GM10847 (cell line): ENCODE data around the gene TMEM150A.

Source experiments
- POLR2A ChIP-seq: IDR thresholded peaks from 2 replicates; pipeline ENCODE4 v1.6.1; 2011; ENCODE audit not compliant: insufficient read length; ENCODE audit errors: extremely low read depth

Gene TMEM150A

DNA sequence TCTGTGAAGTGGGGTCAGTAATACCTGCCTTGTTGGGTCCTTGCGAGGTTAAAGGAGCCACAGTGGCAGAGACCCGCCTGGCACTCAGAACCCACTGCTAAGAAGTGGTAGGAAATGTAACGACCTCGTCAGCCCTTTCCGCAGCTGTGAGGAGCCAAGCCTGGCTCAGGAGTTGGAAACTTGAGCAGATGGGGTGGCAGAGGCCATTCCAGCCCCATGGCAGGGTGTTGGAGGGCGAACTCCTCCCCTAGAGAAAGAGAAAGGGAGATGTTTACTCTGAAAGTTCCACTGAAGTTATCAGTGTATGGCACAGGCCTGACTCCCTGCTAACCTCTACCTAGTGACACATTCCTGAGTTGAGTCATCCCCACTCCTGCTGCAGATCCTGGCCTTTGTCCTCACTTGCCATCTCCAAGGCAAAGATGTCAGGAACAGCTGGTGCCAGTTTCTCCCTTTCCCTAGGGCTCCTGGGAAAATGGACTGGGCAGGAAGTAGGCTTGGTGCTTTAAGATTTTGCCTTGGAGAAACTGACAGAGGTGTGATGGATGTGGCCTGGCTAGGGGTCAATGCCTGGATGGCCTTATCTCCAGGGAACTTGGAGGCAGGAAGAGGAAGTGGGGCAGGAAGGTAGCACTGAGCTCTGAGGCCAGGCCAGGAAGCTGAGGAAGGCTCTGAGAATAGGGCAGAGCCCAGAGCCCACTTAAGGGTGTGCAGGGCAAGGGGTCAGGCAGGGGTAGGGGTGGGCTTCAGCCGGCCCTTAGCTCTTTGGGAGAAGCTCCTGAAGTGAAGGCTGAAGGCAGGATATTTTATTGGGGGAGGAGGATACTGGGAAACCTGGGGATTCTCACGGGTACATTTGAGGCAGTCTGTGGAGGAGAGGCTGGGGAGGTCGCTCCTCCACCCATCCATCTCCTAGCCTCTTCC is 17.4 kb downstream of the TMEM150A start:
- TF ChIP-seq POLR2A = no peak

DNA sequence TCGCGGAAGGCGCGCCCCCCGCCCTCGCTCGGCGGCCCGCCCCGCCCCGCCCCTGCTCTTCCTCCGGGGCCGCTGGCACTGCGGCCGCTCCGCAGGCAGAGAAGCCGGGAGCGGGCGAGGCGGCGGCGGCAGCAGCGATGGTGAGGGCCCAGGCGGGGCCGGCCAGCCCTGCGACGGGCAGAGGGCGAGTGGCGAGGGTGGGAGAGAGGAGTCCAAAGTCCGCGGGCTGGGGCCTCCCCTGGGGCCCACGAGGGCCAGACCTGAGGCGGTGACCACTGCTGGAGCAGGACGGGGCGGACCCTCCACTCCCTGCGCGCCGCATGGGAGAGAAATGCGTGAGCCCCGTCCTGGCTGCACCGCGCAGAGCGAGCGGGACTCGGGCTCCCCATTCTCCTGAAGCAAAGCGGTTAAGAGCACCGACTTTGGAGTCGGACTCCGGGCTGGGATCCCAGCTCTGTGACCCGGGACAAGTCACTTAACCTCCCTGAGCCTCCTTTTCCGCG is 18.1 kb downstream of the TMEM150A start, which contains the start of gene VAMP5:
VAMP5 (plus strand) TSS at position 78 of the 503 bp plus-strand sequence; CDS start at position 138, 60 bp downstream.
- peak; percentile 46 for TF ChIP-seq POLR2A

DNA sequence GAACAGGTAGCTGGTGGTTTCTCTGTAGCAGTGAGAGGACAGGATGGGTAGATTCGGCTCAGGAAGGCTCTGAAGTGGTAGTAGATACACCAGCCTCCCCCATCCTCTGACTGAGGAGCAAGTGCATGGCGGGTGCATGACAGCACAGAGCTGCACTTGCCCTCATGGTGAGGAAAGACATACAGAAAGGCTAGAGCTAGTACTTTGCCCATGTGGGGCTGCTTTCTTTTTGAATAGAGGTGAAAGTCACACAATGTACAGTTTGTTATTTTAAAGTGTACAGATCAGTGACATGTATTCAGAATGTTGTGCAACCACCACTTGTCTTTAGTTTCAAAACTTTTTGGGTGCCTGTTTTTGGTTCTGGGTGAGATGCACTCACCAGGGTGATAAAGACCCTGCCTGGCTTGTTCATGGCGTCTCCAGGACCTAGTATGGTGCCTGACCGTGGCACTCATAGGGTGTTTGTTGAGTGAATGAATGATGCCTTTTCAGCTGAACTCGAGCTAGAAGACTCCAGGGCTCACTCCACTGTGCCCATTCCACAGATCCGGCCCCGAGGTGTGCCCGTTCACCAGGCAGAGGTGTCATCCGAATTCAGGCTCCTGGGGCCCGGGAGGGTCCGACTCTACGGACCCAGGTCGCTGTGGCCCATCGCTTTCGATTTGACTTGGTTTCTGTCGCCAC is 18.7 kb downstream of the TMEM150A start:
- no peak for TF ChIP-seq POLR2A

DNA sequence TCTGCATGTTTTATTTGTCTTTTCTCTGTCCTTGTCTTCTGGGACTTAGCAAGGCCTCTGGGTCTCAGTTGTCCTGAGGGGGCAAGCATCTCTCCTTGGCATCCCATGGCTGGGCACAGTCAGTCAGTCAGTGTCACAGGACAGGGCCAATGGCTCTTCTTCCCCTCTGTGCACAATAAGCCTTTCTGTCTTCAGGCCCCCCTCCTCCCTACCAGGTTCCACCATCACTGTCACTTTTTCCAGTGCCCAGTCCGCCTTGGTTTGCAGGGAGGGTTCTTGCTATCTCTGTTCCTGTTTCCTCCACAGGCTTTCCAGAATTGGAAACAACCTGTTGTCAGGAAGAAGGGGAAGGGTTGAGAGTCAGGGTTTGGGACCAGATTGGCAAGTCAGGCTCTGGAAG is 20.0 kb downstream of the TMEM150A start:
- no peak for TF ChIP-seq POLR2A

DNA sequence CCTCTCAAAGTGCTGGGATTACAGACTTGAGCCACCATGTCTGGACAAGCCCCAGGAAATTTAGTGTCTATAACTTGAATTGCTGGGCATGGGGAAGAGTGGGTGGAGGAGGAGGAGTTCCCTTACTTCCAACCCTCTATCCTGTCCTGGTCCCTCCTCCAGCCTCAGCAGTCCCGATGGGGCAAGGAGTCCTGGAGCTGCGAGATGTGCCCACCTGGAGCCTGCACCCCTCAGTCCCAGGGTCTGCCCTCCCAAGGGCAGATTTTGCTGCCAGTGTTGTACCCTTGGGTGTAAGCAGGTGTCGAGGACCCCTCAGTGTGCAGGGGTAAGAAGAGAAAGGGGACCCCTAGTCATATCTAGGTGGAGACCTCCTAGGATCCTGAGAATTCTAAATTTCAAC is 22.3 kb downstream of the TMEM150A start:
- TF ChIP-seq POLR2A = no peak

DNA sequence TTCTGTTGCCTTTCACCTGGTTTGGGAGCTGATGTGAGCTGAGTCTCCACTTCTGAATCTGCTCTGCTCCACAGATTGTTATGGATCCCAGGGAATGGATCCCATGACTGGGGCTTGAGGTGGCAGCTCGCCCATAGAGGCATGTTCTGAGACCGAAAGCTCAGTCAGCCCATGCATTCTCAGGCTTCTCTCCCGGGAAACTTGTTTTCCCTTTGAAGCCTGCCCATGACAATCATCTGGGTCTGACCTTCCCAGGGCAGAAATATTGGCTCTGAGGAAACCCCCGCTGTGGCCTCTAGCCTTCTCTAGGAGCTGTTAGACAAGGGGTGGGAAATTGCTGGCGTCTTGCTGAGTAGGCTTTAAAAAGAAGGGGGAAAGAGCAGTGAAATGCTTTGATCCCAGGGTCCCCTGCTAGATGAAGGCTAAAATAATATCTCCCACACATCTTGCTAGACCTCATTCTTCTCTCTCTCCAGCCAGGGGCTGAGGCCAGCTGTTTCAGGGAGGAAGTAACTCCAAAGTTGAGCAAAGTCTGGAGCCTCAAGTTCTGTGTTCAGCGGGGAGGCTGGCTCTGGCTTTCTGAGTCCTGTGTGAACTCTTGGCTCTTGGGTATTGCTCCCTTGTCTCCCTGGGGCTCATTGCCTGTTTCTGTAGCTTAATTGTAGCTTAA is 23.1 kb downstream of the TMEM150A start:
- no peak for TF ChIP-seq POLR2A

DNA sequence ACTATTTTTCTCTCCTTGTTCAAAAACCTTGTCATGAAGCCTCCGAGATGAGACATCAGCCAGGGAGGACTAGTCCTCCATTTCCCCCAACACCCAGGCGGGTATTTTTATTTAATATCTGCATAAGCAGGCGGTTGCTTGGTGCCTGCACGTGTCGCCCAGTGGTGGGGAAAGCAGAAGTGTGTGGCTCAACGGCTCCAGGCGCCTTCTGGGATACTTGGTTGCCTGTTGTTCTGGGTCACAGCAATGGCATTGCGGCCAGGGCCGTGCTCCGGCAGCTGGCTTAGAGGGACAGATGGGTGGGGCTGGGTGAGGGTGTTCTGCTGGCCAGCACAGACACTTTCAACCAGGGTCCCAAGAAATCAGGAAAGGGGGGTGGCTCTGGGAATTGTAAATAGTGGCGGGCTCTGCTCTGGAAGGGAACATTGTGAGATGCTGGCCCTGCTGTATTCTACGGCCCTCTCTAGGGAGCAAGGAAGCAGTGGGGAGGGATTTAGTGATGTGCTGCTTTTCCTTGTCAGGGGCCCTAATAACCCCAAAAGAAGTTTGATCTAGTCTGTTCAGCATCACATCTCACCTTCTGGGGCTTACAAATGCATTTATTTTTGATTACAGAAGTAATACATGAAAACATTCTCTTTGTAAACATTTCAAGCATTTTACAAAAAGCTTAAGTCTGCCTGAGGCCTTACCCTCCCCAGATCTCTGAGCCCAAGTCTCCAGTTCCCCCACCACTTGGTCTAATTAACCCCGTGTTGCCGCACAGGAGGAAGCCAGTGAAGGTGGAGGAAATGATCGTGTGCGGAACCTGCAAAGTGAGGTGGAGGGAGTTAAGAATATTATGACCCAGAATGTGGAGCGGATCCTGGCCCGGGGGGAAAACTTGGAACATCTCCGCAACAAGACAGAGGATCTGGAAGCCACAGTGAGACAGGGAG is 24.0 kb downstream of the TMEM150A start:
- TF ChIP-seq POLR2A = no peak

DNA sequence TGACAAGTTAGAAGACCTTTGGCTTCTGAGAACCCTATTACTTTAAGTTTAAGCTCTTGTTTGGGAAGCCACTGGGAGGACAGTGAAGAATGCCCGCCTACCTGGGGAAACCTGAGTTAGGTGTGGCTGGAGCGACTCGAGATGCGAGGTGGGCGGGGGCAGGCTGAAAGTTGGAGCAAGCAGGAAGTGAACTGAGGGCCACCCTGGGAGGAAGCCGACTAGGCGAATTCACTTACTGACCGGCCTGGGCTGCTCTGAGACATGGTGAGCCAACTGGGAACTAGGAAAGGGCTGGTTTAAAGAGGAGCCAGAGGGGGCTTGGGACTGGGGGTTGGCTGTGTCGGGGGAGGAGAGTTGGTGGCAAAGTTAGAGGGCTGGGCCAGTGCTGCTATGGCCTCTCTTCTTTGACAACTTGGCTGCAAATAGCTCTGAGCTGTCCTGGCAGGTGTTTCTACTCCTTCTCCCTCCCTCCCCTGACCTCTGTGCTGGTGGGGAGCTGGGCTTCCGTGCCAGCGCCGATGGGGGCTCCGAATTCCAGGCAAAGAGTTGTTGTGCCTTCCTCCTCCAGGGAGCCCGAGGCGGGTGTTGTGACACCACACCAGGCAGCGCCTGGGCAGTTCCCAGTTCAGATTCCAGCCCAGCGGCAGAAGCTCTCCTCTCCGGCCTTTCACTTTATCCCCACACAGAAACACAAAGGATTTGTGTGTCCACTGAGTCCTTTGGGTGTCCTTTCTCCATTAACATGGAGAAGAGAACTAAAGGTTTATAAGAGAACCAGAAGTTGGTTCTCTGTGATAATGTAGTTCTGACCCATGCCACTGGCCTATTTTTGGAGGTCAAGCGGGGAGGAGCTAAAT is 24.9 kb downstream of the TMEM150A start, which contains the start of gene VAMP8:
VAMP8 (plus strand) TSS at position 201 of the 857 bp plus-strand sequence; CDS start at position 262, 61 bp downstream.
- TF ChIP-seq POLR2A = peak; percentile 18

DNA sequence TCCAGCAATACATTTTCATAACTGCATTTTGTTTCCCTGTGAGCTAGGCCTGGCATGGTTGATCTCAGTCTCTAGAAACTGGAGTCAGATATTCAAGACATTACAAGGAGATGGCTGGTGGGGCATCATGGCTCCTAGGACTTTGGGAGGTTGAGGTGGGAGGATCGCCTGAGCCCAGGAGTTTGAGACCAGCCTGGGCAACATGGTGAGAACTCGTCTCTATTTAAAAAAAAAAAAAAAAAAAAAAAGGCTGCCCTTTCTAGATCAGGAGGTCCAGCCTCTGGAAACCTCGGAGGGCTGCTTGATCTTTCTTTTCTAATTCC is 25.5 kb downstream of the TMEM150A start:
- TF ChIP-seq POLR2A = no peak

DNA sequence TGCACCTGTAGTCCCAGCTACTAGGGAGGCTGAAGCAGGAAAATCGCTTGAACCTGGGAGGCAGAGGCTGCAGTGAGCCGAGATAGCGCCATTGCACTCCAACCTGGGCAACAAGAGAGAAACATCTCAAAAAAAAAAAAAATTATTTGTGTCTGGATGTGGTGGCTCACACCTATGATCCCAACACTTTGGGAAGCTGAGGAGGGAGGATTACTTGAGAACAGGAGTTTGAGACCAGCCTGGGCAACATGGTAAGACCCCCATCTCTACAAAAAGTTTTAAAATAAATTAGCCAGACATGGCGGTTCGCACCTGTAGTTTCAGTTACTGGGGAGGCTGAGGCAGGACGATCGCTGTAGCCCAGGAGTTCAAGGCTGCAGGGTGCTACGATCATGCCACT is 26.8 kb downstream of the TMEM150A start:
- TF ChIP-seq POLR2A = no peak

DNA sequence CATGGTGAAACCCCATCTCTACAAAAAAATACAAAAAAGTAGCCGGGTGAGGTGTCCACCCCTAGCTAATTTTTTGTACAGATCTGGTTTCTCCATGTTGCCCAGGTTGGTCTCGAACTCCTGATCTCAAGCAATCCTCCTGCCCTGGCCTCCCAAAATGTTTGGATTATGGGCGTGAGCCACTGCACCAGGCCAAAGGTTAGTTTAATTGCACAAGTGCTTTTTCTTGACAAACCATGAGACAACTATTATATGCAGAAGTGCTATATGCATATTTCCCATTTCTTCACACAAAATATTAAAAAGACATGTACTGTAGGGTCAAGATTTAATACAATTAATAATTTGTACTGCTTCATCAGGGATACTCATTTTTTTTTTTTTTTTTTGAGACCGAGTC is 36.2 kb downstream of the TMEM150A start:
- TF ChIP-seq POLR2A = no peak

DNA sequence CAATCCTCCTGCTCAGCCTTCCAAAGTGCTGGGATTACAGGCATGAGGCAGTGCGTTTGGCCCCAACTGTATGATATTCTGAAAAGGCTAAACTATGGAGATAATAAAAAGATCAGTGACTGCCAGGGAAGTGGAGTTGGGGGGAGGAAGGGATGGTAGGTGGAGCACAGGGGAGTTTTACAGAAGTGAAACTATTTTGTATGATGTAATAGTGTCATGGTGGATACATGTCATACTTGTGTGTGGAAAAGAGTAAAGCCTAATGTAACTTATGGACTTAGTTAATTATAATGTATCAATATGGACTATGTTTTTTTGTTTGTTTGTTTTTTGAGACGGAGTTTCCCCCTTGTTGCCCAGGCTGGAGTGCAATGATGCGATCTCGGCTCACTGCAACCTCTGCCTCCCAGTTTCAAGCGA is 38.3 kb downstream of the TMEM150A start:
- TF ChIP-seq POLR2A = no peak

DNA sequence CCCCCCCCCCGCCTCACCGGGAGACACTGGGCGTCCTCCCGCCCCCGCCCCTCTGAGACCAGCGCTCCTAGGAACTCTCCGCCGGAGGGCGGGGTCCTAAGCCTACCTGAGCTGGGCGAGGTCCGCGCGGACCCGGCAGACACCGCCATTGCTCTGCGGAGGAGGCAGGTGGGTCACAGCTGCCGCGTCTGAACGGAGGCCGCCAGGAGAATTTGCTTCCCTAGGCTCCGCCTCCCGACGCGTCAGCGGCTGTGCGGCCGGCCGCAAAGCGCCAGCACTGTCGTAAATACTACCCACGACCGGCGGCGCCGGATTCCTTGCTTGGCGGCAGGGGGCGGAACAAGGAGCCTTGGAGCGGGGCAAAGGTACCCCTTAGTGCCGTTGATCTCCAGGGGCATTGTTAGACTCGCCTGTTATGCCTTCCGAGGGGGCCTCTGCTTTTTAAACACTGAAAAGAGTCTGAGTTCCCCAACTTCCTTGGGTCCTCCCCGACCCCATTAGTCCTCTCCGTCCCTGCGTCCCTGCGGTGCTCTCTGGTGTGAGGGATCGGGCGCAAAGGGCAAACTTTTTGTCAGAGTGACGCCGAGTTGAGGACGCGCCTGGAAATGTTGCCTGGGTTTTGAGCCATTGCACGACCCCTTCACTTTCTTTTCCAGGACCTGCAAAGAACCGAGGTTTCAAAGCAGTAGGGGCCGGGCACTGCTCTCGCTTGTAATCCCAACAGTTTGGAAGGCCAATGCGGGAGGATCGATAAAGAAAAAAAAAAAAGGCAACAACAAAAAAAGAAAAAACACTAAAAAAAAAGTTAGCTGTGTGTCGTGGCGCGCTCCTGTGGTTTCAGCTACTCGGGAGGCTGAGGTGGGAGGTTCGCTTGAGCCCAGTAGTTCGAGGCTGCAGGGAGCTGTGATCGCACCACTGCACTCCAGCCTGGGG is 41.0 kb downstream of the TMEM150A start, which contains the start of gene GGCX:
GGCX (minus strand) TSS at position 214 of the 933 bp plus-strand sequence; CDS start at position 149, 65 bp downstream.
- peak; percentile 92 for TF ChIP-seq POLR2A
